Posterior cingulate gyrus (tissue), 11 donors: Measurements from ENCODE around the gene PNCK.
"Not testable (repeated sequence)": the region's sequence is repeated elsewhere in the genome, so short reads cannot be mapped to it uniquely, and the experiment has no call there.

Experiments
- DNase-seq, 10 donors: peaks; one replicate each; pipeline versions ENCODE4 v3.0.0 to v3.0.0-alpha.2; 2020 to 2021; ENCODE audit warnings: mixed read lengths in 3 of 10
- intact Hi-C: fragments of 100-400 bp; cut with DNase I; formaldehyde crosslinking; loops from one replicate; pipeline ENCODE4 v1.15.1; 2023

Gene PNCK

GRCh38 chrX:153699784-153700371 lies 26.3 kb upstream of the PNCK start:
- DNase-seq, intact Hi-C loops: not testable (repeated sequence)

- DNase-seq, intact Hi-C loops: not testable (repeated sequence)
These were observed 25.7 kb upstream of the PNCK start for GRCh38 chrX:153699210-153699783.

- no peak for DNase-seq
- intact Hi-C loops = no loop called here
These were observed 24.6 kb upstream of the PNCK start for GRCh38 chrX:153697924-153698865.

GRCh38 chrX:153696986-153697722 lies 23.5 kb upstream of the PNCK start:
- intact Hi-C loops = not testable (repeated sequence)

GRCh38 chrX:153696538-153696937 lies 22.9 kb upstream of the PNCK start:
- intact Hi-C loops, DNase-seq: not testable (repeated sequence)

More at GRCh38 chrX:153696986-153697722, 23.5 kb upstream of the PNCK start:
- DNase-seq = not testable (repeated sequence)

GRCh38 chrX:153696100-153696499 lies 22.5 kb upstream of the PNCK start:
- intact Hi-C loops = no loop called here
- no peak for DNase-seq

- intact Hi-C loops = no loop called here
- no peak for DNase-seq
These were observed 21.2 kb upstream of the PNCK start for GRCh38 chrX:153694687-153695270.

GRCh38 chrX:153694256-153694655 lies 20.6 kb upstream of the PNCK start:
- DNase-seq, intact Hi-C loops: not testable (repeated sequence)

- DNase-seq = peak in 3 of 10 donors; percentile 62 to 80 (median 80)
- intact Hi-C loops = no loop called here
These were observed 19.8 kb upstream of the PNCK start for GRCh38 chrX:153693216-153694086.

- intact Hi-C loops = no loop called here
- DNase-seq = peak in 4 of 10 donors; percentile 35 to 86 (median 76)
These were observed 19.1 kb upstream of the PNCK start for GRCh38 chrX:153692611-153693156.

GRCh38 chrX:153692003-153692402 lies 18.4 kb upstream of the PNCK start:
- intact Hi-C loops = no loop called here
- DNase-seq = peak in 2 of 10 donors; percentile 40 to 61

- intact Hi-C loops = not testable (repeated sequence)
- DNase-seq = peak in 1 of 10 donors; percentile 80
These were observed 17.6 kb upstream of the PNCK start for GRCh38 chrX:153691032-153691827.

- peak in 2 of 10 donors; percentile 71 to 81 for DNase-seq
- intact Hi-C loops = no loop called here
These were observed 16.9 kb upstream of the PNCK start for GRCh38 chrX:153690466-153690865.

GRCh38 chrX:153689654-153690465 lies 16.2 kb upstream of the PNCK start:
- intact Hi-C loops = no loop called here
- peak in 3 of 10 donors; percentile 60 to 79 (median 68) for DNase-seq

- peak; percentile 46 to 93 (median 62) for DNase-seq
- intact Hi-C loops = no loop called here
These were observed 15.4 kb upstream of the PNCK start for GRCh38 chrX:153688911-153689590.

- DNase-seq = no peak
- intact Hi-C loops = no loop called here
These were observed 14.9 kb upstream of the PNCK start for GRCh38 chrX:153688506-153688905.

- intact Hi-C loops = no loop called here
- peak in 3 of 10 donors; percentile 19 to 64 (median 20) for DNase-seq
These were observed 14.5 kb upstream of the PNCK start for GRCh38 chrX:153688071-153688470.
